ENCODE measurements around the gene SIM2.
"Not testable (repeated sequence)": the region's sequence is repeated elsewhere in the genome, so short reads cannot be mapped to it uniquely, and the experiment has no call there.

SIM2 gene, protein sequence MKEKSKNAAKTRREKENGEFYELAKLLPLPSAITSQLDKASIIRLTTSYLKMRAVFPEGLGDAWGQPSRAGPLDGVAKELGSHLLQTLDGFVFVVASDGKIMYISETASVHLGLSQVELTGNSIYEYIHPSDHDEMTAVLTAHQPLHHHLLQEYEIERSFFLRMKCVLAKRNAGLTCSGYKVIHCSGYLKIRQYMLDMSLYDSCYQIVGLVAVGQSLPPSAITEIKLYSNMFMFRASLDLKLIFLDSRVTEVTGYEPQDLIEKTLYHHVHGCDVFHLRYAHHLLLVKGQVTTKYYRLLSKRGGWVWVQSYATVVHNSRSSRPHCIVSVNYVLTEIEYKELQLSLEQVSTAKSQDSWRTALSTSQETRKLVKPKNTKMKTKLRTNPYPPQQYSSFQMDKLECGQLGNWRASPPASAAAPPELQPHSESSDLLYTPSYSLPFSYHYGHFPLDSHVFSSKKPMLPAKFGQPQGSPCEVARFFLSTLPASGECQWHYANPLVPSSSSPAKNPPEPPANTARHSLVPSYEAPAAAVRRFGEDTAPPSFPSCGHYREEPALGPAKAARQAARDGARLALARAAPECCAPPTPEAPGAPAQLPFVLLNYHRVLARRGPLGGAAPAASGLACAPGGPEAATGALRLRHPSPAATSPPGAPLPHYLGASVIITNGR

DNA sequence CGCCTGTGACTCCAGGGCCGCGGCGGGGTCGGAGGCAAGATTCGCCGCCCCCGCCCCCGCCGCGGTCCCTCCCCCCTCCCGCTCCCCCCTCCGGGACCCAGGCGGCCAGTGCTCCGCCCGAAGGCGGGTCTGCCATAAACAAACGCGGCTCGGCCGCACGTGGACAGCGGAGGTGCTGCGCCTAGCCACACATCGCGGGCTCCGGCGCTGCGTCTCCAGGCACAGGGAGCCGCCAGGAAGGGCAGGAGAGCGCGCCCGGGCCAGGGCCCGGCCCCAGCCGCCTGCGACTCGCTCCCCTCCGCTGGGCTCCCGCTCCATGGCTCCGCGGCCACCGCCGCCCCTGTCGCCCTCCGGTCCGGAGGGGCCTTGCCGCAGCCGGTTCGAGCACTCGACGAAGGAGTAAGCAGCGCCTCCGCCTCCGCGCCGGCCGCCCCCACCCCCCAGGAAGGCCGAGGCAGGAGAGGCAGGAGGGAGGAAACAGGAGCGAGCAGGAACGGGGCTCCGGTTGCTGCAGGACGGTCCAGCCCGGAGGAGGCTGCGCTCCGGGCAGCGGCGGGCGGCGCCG, at the start of gene SIM2:
TSS of gene SIM2 (plus strand) at position 135 of the 565 bp plus-strand sequence. CDS start 632 bp downstream, outside the sequence.
- no peak for DNase-seq

DNA sequence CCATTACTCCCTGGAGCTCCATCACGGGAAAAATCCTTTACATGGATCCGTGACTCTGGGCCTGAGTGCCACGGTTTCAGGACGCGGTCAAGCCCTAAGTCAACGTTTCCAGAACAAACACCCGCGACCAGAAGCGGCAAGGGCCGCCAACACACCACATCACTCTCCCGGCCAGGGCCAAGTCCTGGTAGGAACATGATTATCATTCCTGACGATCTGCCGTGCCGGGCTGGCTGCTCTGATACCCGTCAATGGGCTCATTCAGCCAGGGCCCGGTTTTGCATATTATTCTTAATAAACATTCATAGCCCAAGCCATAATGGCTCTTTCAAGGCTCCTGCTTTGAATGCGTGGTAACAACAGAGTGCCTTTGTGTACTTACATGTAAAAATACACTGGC, 44.6 kb upstream of the SIM2 start:
- peak; percentile 84 for DNase-seq

DNA sequence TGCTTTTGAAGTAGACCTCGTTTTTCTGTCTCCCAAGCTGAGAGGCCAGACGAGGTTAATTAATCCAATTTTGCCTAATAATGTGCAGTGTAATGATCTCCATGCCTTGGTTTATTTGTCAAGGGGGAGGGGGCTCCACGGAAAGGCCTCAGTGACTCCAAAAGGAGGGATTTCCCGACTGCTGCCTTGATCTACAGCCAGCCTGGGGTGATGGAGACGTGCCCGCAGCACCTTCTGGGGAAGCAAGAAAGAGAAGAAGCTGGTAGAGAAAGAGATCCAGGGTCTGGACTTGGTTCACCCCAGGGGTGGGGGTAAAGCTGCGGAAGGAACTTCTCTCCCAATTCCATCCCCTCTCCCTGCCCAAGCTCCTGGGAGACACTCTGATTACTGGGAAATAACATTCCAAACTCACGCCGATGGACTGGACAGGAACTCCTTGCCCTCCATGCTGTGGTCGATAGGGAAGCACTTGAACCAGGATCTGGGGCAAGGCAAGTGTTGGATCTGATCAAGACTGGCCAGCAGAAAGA, 44.1 kb upstream of the SIM2 start:
- DNase-seq: peak; percentile 28

DNA sequence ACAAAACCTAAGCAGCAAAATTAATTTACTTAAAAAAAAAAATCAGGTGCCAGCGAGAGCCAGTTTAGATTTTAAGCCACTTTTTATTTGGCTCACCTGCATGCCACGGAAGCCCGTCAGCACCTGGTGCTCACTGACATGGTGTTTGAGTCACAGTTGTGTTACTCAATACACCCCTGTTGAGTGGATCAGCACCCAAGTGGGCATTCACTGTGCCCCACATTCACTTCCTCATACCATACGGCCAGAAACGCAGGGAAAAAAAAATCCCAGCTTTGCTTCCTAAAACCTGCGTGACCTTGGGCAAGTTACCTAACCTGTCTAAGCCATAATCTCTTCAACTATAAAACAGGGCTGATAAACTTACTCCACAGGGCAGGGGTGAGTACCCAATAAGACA, 42.8 kb upstream of the SIM2 start:
- DNase-seq: no peak

DNA sequence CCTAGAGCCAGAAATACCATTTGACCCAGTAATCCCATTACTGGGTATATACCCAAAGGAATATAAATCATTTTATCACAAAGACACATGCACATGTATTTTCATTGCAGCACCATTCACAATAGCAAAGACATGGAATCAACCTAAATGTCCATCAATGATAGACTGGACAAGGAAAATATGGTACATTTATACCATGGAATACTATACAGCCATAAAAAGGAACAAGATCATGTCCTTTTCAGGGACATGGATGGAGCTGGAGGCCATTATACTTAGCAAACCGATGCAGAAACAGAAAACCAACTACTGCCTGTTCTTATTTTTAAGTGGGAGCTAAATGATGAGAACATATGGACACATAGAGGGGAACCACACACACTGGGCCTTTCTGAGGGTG, 41.6 kb upstream of the SIM2 start:
- not testable (repeated sequence) for DNase-seq

DNA sequence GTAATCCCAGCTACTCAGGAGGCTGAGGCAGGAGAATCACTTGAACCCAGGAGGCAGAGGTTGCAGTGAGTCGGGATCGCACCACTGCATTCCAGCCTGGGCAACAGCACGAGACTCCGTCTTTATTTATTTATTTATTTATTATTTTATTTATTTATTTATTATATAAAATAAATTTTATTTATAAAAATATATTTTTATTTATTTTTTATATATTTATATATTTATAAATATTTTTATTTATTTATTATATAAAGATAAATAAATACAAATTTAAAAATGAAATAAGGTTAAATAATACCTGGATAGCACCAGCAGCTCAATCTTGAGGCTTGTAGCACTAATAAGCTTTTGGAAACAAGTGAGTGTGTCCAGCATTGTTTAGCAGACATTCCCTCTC, 40.9 kb upstream of the SIM2 start:
- DNase-seq: no peak

DNA sequence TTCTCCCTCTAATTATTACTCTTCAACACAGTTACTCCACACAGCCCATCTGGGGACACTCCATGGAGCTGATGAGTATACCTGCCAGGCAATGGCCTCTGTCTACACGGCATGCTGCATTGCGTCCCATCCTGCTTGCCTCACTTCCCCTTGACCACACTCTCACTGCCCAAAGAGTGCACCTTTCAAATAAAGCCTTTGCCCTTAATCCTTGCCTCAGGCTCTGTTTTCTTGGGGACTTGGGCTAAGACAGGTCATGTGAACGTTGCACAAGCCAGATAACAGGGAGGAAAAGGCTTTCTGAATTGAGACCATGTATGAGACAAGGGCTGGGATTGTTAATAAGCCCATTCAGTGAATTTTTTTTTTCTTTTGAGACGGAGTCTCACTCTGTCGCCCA, 40.0 kb upstream of the SIM2 start:
- no peak for DNase-seq

DNA sequence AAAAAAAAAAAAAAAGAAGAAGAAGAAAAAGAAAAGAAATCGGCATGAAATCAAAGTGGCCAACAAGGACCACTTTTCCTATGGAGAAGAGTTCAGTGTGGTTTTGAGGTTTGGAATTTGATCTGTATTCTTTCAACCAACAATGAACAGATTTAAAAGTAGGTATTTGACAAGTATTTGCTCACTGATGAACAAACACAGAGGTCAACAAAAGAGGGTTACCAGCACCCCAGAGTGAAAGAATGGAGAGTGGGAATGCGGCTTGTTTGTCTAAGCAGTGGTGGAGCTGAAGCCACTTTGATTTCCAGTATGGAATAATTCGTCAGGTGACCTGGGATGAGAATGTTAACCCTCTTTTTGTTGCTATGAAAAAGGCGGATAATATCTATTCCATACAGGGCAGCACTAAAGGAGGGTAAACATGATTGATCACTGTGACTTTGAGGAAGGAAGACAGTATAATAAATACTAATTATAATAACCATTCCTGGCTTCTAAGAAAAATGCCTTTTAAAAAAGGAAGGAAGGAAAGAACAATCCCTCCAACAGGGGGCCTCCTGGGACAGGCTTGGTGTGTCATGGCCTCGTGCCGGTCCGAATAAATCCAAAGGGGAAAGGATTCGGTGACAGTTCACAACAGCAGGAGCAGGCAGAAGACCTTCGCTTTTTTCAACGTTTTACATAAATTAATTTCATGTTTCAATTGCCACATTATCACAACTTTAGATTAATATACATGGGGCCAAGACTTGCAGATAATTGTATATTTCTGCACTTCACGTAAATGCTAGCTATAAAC, 37.2 kb upstream of the SIM2 start:
- DNase-seq: peak; percentile 4

DNA sequence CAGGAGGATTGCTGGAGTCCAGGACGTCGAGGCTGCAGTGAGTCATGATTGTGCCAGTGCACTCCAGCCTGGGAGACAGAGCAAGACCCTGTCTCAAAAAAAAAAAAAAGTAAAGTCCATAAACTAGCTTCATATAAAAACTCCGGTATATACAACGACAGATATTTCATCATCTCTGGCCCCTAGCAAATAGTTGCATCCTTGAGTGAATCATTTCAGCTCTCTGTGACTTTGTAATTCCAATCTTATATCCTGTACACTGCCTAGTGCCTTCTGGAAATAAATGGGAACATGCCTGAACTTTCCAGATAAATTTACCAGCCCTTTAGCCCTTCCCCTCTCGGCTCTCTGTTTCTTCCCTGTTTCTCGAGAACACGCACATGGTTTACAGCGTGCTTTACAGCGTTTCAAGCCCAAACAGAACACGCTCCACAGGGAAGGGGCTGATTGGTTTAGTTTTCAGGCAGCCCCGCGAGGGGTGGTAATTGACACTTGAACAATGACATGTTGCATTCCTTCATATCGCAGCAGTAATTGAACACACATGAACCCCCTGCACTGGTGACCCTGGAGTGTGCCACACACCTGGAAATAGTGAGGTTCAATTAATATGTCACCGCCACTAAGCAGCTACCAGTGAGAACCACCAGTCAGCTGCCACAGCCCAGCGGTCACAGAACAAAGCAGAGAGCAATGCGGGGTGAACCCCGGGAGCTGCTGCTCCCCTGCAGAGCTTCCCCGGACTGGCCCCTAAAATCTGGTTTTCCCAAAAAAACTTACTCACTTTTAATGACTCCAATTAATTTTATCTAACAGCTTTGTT, 35.7 kb upstream of the SIM2 start:
- no peak for DNase-seq

DNA sequence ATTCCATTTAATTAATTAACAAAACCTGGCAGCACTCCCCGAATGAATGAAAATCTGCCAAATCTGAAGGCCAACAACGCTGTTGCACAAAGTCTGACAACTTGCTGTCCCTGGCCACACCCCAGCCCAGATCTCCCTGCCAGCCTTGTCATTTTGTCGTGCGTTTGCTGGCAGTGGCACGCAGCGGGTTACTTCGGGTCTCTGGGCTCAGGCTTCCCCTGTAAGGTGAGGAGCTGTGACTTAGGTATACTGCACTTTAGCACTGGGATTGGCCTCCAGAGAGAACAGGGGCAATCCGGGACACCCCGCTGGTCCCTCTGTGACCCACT, 34.3 kb upstream of the SIM2 start:
- DNase-seq: no peak

DNA sequence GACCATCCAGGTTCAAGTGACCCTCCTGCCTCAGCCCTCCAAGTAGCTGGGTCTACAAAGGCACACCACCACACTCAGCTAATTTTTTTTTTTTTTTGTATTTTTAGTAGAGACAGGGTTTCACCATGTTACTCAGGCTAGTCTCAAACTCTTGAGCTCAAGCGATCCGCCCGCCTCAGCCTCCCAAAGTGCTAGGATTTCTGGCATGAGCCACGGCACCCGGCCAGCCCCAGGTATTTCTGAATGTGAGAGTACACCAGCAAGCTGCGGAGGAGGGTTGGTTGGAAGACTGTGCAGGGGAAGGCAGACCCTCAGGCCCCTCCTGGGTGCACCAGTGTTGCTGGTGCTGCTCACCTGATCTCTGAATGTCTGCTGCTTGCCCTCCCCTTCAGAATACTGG, 33.1 kb upstream of the SIM2 start:
- DNase-seq: no peak

DNA sequence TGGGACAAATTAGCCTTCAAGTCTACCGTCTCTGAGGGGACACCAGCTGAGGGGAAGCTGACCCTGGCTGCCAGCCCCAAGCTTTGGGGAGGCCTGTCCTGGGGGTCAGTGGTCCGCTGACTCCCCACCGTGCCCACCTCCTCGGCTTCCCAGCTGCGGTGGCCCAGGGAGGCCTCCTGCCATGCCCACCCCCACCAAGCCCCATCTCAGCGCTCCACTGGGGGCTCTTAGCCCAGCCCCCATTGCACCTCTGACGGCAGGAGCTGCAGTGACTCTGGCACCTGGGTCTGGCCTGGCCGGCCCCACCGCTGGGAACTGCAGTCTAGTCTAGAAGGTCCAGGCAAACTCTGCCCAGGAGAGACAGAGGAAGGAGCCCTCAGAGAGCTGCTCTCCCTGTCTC, 30.2 kb upstream of the SIM2 start:
- DNase-seq: no peak

DNA sequence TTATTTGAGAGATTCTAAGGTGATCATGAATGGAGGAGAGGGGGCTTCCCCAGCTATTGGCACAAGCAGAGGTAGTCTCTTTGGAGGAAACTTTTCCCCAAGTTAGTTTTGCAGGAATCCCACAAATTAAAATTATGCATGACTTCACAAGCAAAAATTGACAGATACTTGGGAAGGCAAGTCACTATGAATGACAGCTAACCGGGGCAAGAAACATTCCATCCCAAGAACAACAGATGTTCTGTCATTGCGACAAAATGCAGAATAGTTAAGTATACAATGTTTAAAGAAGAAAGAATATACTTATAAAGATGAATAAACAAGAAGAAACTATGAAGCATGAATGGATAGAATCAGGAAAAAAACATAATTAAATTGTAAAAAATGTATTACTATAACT, 27.1 kb upstream of the SIM2 start:
- DNase-seq: no peak

DNA sequence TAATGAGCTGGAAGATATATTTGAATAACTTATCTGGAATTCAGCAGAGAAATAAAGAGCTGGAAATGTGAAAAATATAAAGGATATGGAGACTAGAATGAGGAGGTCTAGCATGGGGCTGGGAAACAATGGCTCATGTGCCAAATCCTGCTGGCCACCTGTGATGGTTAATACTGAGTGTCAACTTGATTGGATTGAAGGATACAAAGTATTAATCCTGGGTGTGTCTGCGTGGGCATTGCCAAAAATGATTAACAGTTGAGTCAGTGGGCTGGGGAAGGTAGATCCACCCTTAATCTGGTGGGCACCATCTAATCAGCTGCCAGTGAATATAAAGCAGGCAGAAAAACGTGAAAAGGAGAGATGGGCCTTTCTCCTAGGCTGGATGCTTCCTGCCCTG, 26.6 kb upstream of the SIM2 start:
- not testable (repeated sequence) for DNase-seq

DNA sequence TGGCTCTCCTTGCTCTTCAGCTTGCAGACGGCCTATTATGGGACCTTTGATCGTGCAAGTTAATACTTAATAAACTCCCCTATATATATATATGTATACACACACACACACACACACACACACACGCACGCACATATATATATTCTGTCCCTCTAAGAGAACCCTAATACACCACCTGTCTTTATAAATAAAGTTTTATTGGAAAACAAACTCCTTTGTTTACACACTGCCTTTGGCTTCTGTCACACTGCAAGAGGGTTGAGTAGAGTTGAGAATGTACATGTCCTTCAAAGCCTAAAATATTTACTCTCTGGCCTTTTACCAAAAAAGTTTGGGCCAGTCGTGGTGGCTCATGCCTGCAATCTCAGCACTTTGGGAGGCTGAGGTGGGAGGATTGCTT, 26.2 kb upstream of the SIM2 start:
- DNase-seq: no peak

DNA sequence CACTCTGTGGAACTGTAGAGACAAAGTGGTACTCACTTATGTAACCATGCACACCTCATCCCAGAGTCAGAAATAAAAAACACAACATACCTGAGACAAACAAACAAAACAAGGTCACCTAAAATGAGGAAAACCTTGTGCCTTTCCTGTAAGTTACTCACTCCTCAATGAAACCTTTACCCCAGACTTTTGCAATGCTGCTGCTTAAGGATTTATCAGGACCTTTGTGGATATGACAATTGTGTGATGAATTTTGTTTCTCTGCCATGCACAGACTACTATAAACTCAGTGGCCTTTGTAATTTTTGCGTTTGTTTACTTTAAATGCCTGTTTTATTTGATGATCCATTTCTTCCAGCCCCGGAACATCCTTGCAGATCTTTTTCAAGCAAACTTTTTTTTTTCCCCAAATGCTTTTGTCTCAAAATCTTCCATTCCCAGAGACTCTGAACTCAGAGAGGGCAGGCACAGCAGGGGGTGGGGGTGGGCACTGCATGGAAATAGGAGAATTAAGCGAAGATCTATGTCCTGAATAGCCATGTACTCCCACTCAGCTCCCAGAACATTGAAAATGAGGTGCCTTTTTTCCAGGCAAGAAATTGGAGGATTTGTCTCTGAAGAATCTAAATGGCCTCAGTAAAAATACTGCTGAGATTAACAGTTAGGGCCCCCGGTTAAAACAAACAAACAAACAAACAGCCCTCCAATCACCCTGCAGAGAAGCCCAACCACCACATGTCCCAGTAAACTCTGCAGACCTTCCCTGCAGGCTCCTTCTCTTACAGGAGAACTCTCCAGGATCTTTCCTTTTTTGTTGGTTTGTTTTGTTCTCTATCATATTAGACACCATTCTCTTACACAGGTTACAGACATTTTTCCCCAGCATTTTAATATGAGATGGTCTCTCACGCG, 22.6 kb upstream of the SIM2 start:
- no peak for DNase-seq

DNA sequence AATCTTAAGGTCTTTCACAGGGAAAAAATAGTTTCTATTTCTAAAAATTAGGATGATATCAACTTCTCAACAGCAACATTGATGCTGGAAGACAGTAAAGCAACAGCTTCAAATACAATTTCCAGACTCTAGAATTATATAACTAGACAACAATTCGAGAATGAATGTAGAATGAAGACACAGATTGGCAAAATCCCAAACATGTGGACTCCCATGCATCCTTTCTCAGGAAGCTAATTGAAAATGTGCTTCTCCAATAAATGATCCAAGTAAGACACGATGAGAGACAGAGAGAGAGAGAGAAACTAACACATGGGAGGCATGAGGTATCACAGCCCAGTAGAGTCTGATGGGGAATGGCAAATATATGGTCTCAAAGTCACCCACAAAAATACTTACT, 21.5 kb upstream of the SIM2 start:
- DNase-seq: no peak

DNA sequence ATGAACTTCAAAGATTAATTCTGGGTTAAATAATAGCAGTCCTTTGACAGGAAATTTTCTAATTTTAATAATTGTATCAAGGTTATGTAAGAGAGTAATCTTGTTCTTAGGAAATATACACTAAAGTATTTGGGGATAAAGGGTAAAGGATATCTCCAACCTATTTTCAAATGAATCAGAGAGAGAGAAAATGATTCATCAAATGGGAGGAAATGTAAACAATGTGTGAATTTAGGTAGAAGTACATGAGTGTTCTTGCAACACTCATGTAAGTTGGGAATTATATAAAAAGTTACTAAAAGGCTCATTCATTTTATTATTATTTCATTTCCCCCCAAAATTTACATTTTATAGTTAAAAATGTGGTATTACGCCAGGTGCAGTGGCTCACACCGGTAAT, 20.4 kb upstream of the SIM2 start:
- DNase-seq: no peak

DNA sequence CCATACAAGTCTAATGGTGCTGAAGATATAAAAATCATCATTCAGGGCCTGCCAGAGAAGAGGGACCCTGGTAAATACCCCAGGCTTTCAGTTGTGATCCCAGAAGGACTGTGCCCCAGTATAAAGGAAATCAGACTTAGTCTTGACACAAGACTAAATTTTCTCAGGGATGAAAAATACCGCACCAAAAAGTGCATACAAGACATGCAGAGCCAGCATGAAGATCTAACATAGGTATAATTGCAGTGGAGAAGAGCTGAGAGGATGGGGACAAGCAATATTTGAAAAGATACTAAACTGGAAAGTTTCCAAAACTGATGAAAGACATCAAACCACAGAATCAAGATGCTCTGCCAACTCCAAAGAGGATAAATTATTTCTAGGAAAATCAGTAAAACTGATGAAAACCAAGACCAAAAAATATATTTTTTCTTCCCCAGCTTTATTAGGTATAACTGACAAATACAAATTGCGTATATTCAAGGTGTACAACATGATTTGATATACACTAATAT, 17.7 kb upstream of the SIM2 start:
- DNase-seq: no peak

DNA sequence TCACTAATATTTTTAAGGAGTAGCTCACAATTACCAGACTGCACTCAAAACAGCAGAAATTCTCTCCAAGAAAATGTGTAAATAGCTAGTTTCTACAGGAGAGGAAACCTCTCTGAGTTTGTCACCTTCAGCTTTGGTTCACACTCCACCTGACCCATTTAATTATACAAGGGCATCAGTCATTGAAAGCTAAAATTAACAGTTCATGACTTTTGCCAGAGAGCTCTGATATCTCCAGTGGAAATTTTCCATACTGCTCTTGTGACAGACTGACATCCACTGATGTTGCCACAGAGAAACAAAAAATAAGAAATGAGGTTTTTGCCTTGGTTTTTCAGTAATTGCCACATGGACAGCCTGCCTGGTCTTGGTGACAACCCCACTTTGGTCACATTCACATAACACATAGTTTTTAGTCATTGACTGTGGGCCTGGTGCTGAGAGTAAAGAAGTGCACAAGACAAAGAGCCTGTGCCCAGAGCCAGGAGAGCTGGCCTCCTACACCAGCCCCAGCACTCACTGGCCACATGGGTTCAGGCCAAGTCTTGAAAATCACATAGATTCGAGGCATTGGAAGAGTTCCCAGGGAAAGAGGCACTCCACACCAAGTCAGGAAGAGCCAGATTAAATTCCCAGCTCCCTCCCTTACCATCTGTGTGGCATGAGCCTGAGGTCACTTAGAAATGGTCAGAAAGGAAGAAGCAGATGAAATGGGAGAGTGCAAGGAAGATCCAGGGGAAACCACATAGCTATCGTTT, 13.8 kb upstream of the SIM2 start:
- DNase-seq: no peak

Measured in midbrain (tissue), 1 donor.